Peyer's patch (tissue), 4 donors: ENCODE results near the gene C1orf94. TPM values are rescaled to one million over a fixed set of nuclear protein-coding genes. Genes with fewer than 3 reads are reported as not detected.

Experiments
- DNase-seq, 3 donors: peaks; one replicate each; pipeline ENCODE4 v3.0.0-alpha.2; 2017 to 2019
- H3K27ac ChIP-seq, 4 donors: fragments of 200-600 bp; sonication (generic); one replicate each; pipeline ENCODE4 v1.5.1; 2016 to 2019
- H3K27me3 ChIP-seq, 2 donors: fragments of 200-600 bp; sonication (generic); one replicate each; pipeline ENCODE4 v1.5.1; 2019
- H3K36me3 ChIP-seq, 3 donors: fragments of 200-600 bp; sonication (generic); one replicate each; pipeline ENCODE4 v1.5.1; 2016 to 2019
- H3K4me1 ChIP-seq, 4 donors: fragments of 200-600 bp; sonication (generic); one replicate each; pipeline ENCODE4 v1.5.1; 2016 to 2019
- H3K4me3 ChIP-seq, 4 donors: fragments of 200-600 bp; sonication (generic); 1 replicate in 3 of 4; 2 replicates in 1 of 4; pipeline ENCODE4 v1.5.1; 2016 to 2019; ENCODE audit warnings: mild to moderate bottlenecking in 1 of 4
- H3K9me3 ChIP-seq, 4 donors: fragments of 200-600 bp; sonication (generic); one replicate each; pipeline ENCODE4 v1.5.1; 2016 to 2019; ENCODE audit warnings: mild to moderate bottlenecking in 1 of 4
- CTCF ChIP-seq, 6 experiments: fragments of 450-650 bp in 4 of 6; fragments of 200-600 bp in 2 of 6; sonication (generic) in 1 of 6; IDR thresholded peaks; one replicate each; pipeline ENCODE4 v1.5.1; 2017 to 2019; ENCODE audit warnings: antibody characterized with exemption in 6 of 6, mild to moderate bottlenecking in 3 of 6, moderate library complexity in 1 of 6
- POLR2A ChIP-seq, 2 donors: fragments of 450-650 bp; IDR thresholded peaks; one replicate each; pipeline ENCODE4 v1.5.1; 2017; ENCODE audit warnings: antibody characterized with exemption in 2 of 2, mild to moderate bottlenecking in 2 of 2, moderate library complexity in 2 of 2
- total RNA-seq, 4 donors: library from RNA; depleted of rRNA; stranded (reverse); fragments of >200 nt; gene quantifications; one replicate each; pipeline ENCODE4 v1.1.0, GENCODE V29; 2016

Gene C1orf94
- total RNA-seq, 4 donors from 2014 or later: not detected

- Histone ChIP-seq H3K4me3 (no peak overlapping the region), H3K4me1 (no peaks in the 10 kb centered on the region), H3K9me3 (no peaks in the 10 kb centered on the region), H3K27ac (no peak overlapping the region), H3K36me3 (no peaks in the 10 kb centered on the region), H3K27me3 (no peaks in the 10 kb centered on the region)
- no peak for DNase-seq
- TF ChIP-seq POLR2A (IDR thresholded peaks at IDR 0.05) (no peak), CTCF (IDR thresholded peaks at IDR 0.05) (no peak)
Measured at GRCh38 chr1:34199927-34200326, 23.2 kb downstream of the C1orf94 start.

- no peaks in the 10 kb centered on the region for H3K27me3 ChIP-seq
- H3K27ac ChIP-seq: no peak overlapping the region
- no peaks in the 10 kb centered on the region for H3K9me3 ChIP-seq
- no peaks in the 10 kb centered on the region for H3K4me1 ChIP-seq
- DNase-seq: no peak
- TF ChIP-seq POLR2A (IDR thresholded peaks at IDR 0.05): no peak
- no peak for TF ChIP-seq CTCF (IDR thresholded peaks at IDR 0.05)
- no peaks in the 10 kb centered on the region for H3K36me3 ChIP-seq
- H3K4me3 ChIP-seq: no peak overlapping the region
Measured at GRCh38 chr1:34212673-34213072, 36.0 kb downstream of the C1orf94 start.

- Histone ChIP-seq H3K27ac (no peak overlapping the region), H3K27me3 (no peaks in the 10 kb centered on the region), H3K4me1 (no peaks in the 10 kb centered on the region), H3K9me3 (no peaks in the 10 kb centered on the region), H3K4me3 (no peak overlapping the region), H3K36me3 (no peaks in the 10 kb centered on the region)
- DNase-seq: no peak
- TF ChIP-seq POLR2A (IDR thresholded peaks at IDR 0.05): no peak
- no peak for TF ChIP-seq CTCF (IDR thresholded peaks at IDR 0.05)
Measured at GRCh38 chr1:34213956-34214355, 37.2 kb downstream of the C1orf94 start.

GRCh38 chr1:34231441-34231840 lies 54.7 kb downstream of the C1orf94 start:
- TF ChIP-seq POLR2A (IDR thresholded peaks at IDR 0.05): no peak
- TF ChIP-seq CTCF (IDR thresholded peaks at IDR 0.05): no peak
- H3K27ac ChIP-seq: no peak overlapping the region
- H3K27me3 ChIP-seq: no peaks in the 10 kb centered on the region

GRCh38 chr1:34235594-34235993 lies 58.9 kb downstream of the C1orf94 start:
- Histone ChIP-seq H3K4me1 (no peaks in the 10 kb centered on the region), H3K27ac (no peak overlapping the region), H3K36me3 (no peaks in the 10 kb centered on the region), H3K9me3 (no peaks in the 10 kb centered on the region), H3K4me3 (no peak overlapping the region), H3K27me3 (no peaks in the 10 kb centered on the region)
- TF ChIP-seq POLR2A (IDR thresholded peaks at IDR 0.05) (no peak), CTCF (IDR thresholded peaks at IDR 0.05) (no peak)
- no peak for DNase-seq

More at GRCh38 chr1:34231441-34231840, 54.7 kb downstream of the C1orf94 start:
- no peak for DNase-seq
- Histone ChIP-seq H3K36me3 (no peaks in the 10 kb centered on the region), H3K4me3 (no peak overlapping the region), H3K4me1 (no peaks in the 10 kb centered on the region), H3K9me3 (no peaks in the 10 kb centered on the region)

GRCh38 chr1:34236089-34236488 lies 59.4 kb downstream of the C1orf94 start:
- no peaks in the 10 kb centered on the region for H3K4me1 ChIP-seq
- TF ChIP-seq POLR2A (IDR thresholded peaks at IDR 0.05): no peak
- TF ChIP-seq CTCF (IDR thresholded peaks at IDR 0.05): no peak
- H3K27me3 ChIP-seq: no peaks in the 10 kb centered on the region
- H3K27ac ChIP-seq: no peak overlapping the region
- no peak for DNase-seq
- no peaks in the 10 kb centered on the region for H3K9me3 ChIP-seq
- no peaks in the 10 kb centered on the region for H3K36me3 ChIP-seq
- H3K4me3 ChIP-seq: no peak overlapping the region
